H1 (cell line): ENCODE results near the gene PAX5. TPM values are rescaled to one million over a fixed set of nuclear protein-coding genes. Genes with fewer than 3 reads are reported as not detected.

Experiments used
- CTCF ChIA-PET: fragments of 300-600 bp; sonication (Branson Sonifier 250); formaldehyde crosslinking; loops from one replicate; lab custom pipeline; 2021; ENCODE audit not compliant: partially characterized antibody; lab: Charles Lee
- POLR2A ChIA-PET: fragments of 300-600 bp; sonication (Branson Sonifier 250); formaldehyde crosslinking; loops from one replicate; lab custom pipeline; 2021; ENCODE audit warnings: inconsistent platforms; ENCODE audit not compliant: partially characterized antibody; lab: Charles Lee
- DNase-seq, 2 experiments: peaks; one replicate each; pipeline versions ENCODE4 v3.0.0 to v3.0.0-alpha.2; 2010 to 2022; ENCODE audit warnings: low spot score in 2 of 2, low read depth in 1 of 2, mixed read lengths in 1 of 2
- FAIRE-seq: peaks from 2 replicates; lab custom pipeline; 2011; peaks lifted over from hg19 to GRCh38; lab: Jason Lieb, UNC
- H2AFZ ChIP-seq: 2 replicates; pipeline ENCODE4 v1.8.1; 2012; ENCODE audit warnings: low read length, inconsistent platforms
- H2AK5ac ChIP-seq: 2 replicates; pipeline ENCODE4 v1.6.1; 2013; ENCODE audit warnings: low read depth, low read length
- H2BK120ac ChIP-seq: replicated peaks from 2 replicates; pipeline ENCODE3; 2013; ENCODE audit warnings: low read depth, low read length, inconsistent platforms
- H2BK12ac ChIP-seq: 2 replicates; pipeline ENCODE4 v1.6.1; 2013; ENCODE audit warnings: low read depth, low read length
- H2BK15ac ChIP-seq: 2 replicates; pipeline ENCODE4 v1.6.1; 2013; ENCODE audit warnings: low read length
- H2BK20ac ChIP-seq: 2 replicates; pipeline ENCODE4 v1.6.1; 2013; ENCODE audit warnings: low read length
- H2BK5ac ChIP-seq: 2 replicates; pipeline ENCODE4 v1.6.1; 2013; ENCODE audit warnings: low read depth, low read length
- H3K14ac ChIP-seq: 2 replicates; pipeline ENCODE4 v1.6.1; 2013; ENCODE audit warnings: inconsistent platforms; ENCODE audit not compliant: insufficient read length
- H3K18ac ChIP-seq: 2 replicates; pipeline ENCODE4 v1.6.1; 2013; ENCODE audit warnings: low read length; ENCODE audit errors: extremely low read depth
- H3K23ac ChIP-seq: 2 replicates; pipeline ENCODE4 v1.6.1; 2013; ENCODE audit warnings: inconsistent platforms; ENCODE audit not compliant: insufficient read length
- H3K23me2 ChIP-seq: 2 replicates; pipeline ENCODE4 v1.6.1; 2013; ENCODE audit warnings: low read depth, low read length
- H3K27ac ChIP-seq: 2 replicates; pipeline ENCODE4 v1.6.1; 2011; ENCODE audit warnings: low read depth, low read length, inconsistent platforms
- H3K27me3 ChIP-seq, 4 experiments: replicated peaks in 1 of 4; 1 replicate in 1 of 4; 2 replicates in 3 of 4; pipeline versions ENCODE4 v1.6.1 to v1.8.1; 2011 to 2013; ENCODE audit warnings: low read length in 3 of 4, mild to moderate bottlenecking in 3 of 4, inconsistent platforms in 2 of 4, mixed read lengths in 2 of 4, moderate library complexity in 1 of 4; ENCODE audit not compliant: control insufficient read depth in 3 of 4, insufficient read depth in 3 of 4; ENCODE audit errors: extremely low read depth in 1 of 4
- H3K36me3 ChIP-seq, 4 experiments: 2 replicates each; pipeline versions ENCODE4 v1.6.1 to v1.8.1; 2011 to 2013; ENCODE audit warnings: mild to moderate bottlenecking in 4 of 4, low read length in 3 of 4, moderate library complexity in 2 of 4, control low read depth in 1 of 4, inconsistent platforms in 1 of 4; ENCODE audit not compliant: insufficient read depth in 4 of 4, control insufficient read depth in 2 of 4
- H3K4ac ChIP-seq: replicated peaks from 2 replicates; pipeline ENCODE3; 2013; ENCODE audit warnings: low read length, low read depth, mixed read lengths, inconsistent platforms; ENCODE audit not compliant: insufficient read length
- H3K4me1 ChIP-seq, 4 experiments: replicated peaks in 1 of 4; 1 replicate in 1 of 4; 2 replicates in 3 of 4; pipeline versions ENCODE4 v1.6.1 to v1.8.1; 2011 to 2013; ENCODE audit warnings: low read length in 3 of 4, inconsistent platforms in 2 of 4, mixed read lengths in 1 of 4; ENCODE audit not compliant: insufficient read depth in 4 of 4, control insufficient read depth in 3 of 4
- H3K4me2 ChIP-seq, 2 experiments: 2 replicates each; pipeline versions ENCODE4 v1.6.1 to v1.8.1; 2011 to 2013; ENCODE audit warnings: low read depth in 2 of 2, low read length in 2 of 2, control low read depth in 1 of 2, inconsistent platforms in 1 of 2, mild to moderate bottlenecking in 1 of 2; ENCODE audit not compliant: insufficient read depth in 1 of 2
- H3K4me3 ChIP-seq, 4 experiments: fragments of 200-600, 300-600 bp in 1 of 4; sonication (generic), shearing (Covaris generic), sonication (Bioruptor Twin) in 1 of 4; 2 replicates each; pipeline versions ENCODE4 v1.5.1 to v1.8.1; 2011 to 2016; ENCODE audit warnings: low read length in 4 of 4, low read depth in 3 of 4, control low read depth in 2 of 4, inconsistent platforms in 2 of 4, mild to moderate bottlenecking in 2 of 4, mixed read lengths in 1 of 4, moderate library complexity in 1 of 4; ENCODE audit not compliant: insufficient read depth in 2 of 4; ENCODE audit errors: extremely low read depth in 1 of 4
- H3K56ac ChIP-seq: replicated peaks from 2 replicates; pipeline ENCODE3; 2013; ENCODE audit warnings: low read depth, mild to moderate bottlenecking, mixed read lengths, low read length, inconsistent platforms; ENCODE audit not compliant: insufficient read length
- H3K79me1 ChIP-seq: 2 replicates; pipeline ENCODE4 v1.6.1; 2013; ENCODE audit warnings: low read depth, low read length, control low read depth
- H3K79me2 ChIP-seq, 2 experiments: 2 replicates each; pipeline versions ENCODE4 v1.6.1 to v1.8.1; 2012 to 2013; ENCODE audit warnings: low read length in 2 of 2, mild to moderate bottlenecking in 2 of 2, inconsistent platforms in 1 of 2; ENCODE audit not compliant: insufficient read depth in 2 of 2, control insufficient read depth in 1 of 2
- H3K9ac ChIP-seq, 4 experiments: replicated peaks in 1 of 4; 1 replicate in 1 of 4; 2 replicates in 3 of 4; pipeline versions ENCODE4 v1.6.1 to v1.8.1; 2011 to 2013; ENCODE audit warnings: low read depth in 3 of 4, low read length in 3 of 4, control low read depth in 2 of 4, mild to moderate bottlenecking in 2 of 4, moderate library complexity in 2 of 4, inconsistent platforms in 1 of 4; ENCODE audit errors: extremely low read depth in 1 of 4
- H3K9me3 ChIP-seq, 2 experiments: 2 replicates each; pipeline versions ENCODE4 v1.6.1 to v1.8.1; 2012 to 2013; ENCODE audit warnings: mild to moderate bottlenecking in 2 of 2, moderate library complexity in 2 of 2, control low read depth in 1 of 2, inconsistent platforms in 1 of 2, low read depth in 1 of 2, low read length in 1 of 2, mixed read lengths in 1 of 2; ENCODE audit not compliant: insufficient read depth in 2 of 2
- H4K20me1 ChIP-seq, 2 experiments: replicated peaks in 1 of 2; 2 replicates each; pipeline versions ENCODE3 to v1.8.1; 2011 to 2013; ENCODE audit warnings: inconsistent platforms in 2 of 2, low read length in 2 of 2, mild to moderate bottlenecking in 1 of 2; ENCODE audit not compliant: insufficient read depth in 2 of 2, control insufficient read depth in 1 of 2
- H4K5ac ChIP-seq: 2 replicates; pipeline ENCODE4 v1.6.1; 2013; ENCODE audit warnings: low read length, low read depth, mixed read lengths, inconsistent platforms; ENCODE audit not compliant: insufficient read length
- H4K8ac ChIP-seq: 2 replicates; pipeline ENCODE4 v1.8.0; 2013; ENCODE audit warnings: mild to moderate bottlenecking, moderate library complexity, low read length, inconsistent platforms; ENCODE audit not compliant: insufficient read depth; ENCODE audit errors: extremely low read depth
- H4K91ac ChIP-seq: replicated peaks from 2 replicates; pipeline ENCODE3; 2013; ENCODE audit warnings: low read length, mixed read lengths, inconsistent platforms; ENCODE audit not compliant: insufficient read length
- WGBS, 2 experiments: shearing (Covaris generic) in 1 of 2; methylation state at CpG; one replicate each; pipeline versions ENCODE4 v1.1.6 to v1.1.7; 2013 to 2015; ENCODE audit warnings: low lambda C conversion rate in 2 of 2, mixed read lengths in 2 of 2, inconsistent platforms in 1 of 2, low coverage in 1 of 2, missing lambda C conversion rate in 1 of 2; ENCODE audit not compliant: insufficient replicate concordance in 2 of 2, insufficient coverage in 1 of 2, insufficient read length in 1 of 2; ENCODE audit errors: extremely low coverage in 1 of 2, missing lambda C conversion rate in 1 of 2; 5-methylcytosine and 5-hydroxymethylcytosine counted together
- polyA plus RNA-seq, 7 experiments: library from polyadenylated mRNA; depleted of rRNA in 3 of 7; stranded (reverse) in 5 of 7; unstranded in 2 of 7; fragments of >200 nt in 5 of 7; fragments of 200-250 nt in 2 of 7; gene quantifications; 1 replicate in 5 of 7; 2 replicates in 1 of 7; 4 replicates in 1 of 7; pipeline versions ENCODE4 v1.2.1 to v1.2.3, GENCODE V29; 2011 to 2013; ENCODE audit warnings: missing spikeins in 2 of 7, mixed read lengths in 2 of 7
- total RNA-seq: library from RNA; stranded (reverse); fragmentation: NEBNext Ultra II Directional; extraction: Animal tissue kit (Norgen Biotek cat#: 25700); gene quantifications from 2 replicates; pipeline ENCODE4 v1.2.1, GENCODE V29; 2021

Gene PAX5
- total and polyA plus RNA-seq, 2 of the 8 experiments (the other 6 are each of a cell fraction or from before 2014, with no cell fraction given), result 0.29 to 0.43 TPM

DNA sequence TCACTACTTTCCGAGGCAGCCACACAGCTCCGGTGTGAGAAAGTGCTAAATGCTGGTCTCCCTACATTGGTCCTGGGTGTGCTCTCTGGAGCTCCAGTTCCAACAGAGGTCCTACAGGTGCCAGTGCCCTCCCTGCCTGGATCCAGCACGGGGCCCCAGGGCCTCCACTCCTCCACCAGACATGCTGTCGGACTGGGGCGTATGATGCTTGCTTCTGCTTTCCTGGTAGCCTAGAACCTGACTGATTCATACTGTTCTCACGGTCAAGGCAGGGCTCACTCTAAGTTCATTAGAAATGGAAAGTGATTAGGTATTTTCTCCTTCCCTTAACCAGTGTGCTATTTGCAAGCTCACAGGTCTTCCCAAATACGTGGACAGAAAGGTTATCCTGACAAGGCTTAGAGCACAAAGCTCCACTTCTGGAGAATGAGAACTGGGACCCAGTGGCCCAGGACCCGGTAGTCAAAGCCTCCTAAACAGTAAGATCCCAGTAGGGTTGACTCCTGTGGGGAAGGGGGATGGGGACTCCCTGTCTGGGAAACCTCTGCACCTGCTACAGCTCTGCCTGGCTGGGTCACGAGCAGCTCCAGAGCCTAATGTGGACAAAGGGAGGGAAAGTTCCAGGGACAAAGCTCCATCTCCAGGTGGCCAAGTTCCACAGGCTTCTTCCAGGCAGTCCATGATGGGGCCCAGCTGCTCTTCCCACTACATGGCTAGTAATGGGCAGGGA lies 98.1 kb downstream of the PAX5 start:
- Histone ChIP-seq H4K91ac (no peak overlapping the region), H3K27me3 (no peaks in the 10 kb centered on the region), H3K4me1 (peaks cover 0 to 8% (median 3%) of the 10 kb centered on the region in 4 experiments; a peak in 4 of 7 replicates), H2AK5ac (no peak overlapping the region), H3K4me2 (no peak overlapping the region), H3K56ac (no peak overlapping the region), H4K20me1 (no peaks in the 10 kb centered on the region), H3K9me3 (no peaks in the 10 kb centered on the region), H3K79me2 (no peaks in the 10 kb centered on the region), H2BK12ac (no peak overlapping the region), H2BK5ac (no peak overlapping the region), H3K27ac (no peak overlapping the region), H2BK15ac (no peak overlapping the region), H3K36me3 (no peaks in the 10 kb centered on the region), H3K4ac (no peak overlapping the region), H3K14ac (no peak overlapping the region), H4K8ac (no peak overlapping the region), H3K9ac (no peak overlapping the region), H4K5ac (no peak overlapping the region), H2BK20ac (no peak overlapping the region), H2AFZ (no peak overlapping the region), H3K23me2 (peaks cover 1% of the 10 kb centered on the region; the same call in 1 of the 2 replicates), H3K4me3 (no peak overlapping the region), H2BK120ac (no peak overlapping the region), H3K79me1 (no peaks in the 10 kb centered on the region), H3K18ac (no peak overlapping the region), H3K23ac (no peak overlapping the region)
- ChIA-PET POLR2A (no interaction called here), CTCF (interaction anchor here (0.7 to 2.8 kb wide), 12 partner anchors 10 to 61 kb away, joined by 3 to 8 read pairs (median 4); no protein-coding TSS in a partner anchor)
- 95% methylated on average over 9 of the region's 9 CpGs; no CpG with 5 or more reads in 1 of the 2 experiments for WGBS, 2 experiments
- DNase-seq (no peak), FAIRE-seq (no peak)
